HG02884 (cell line): ENCODE measurements around the gene EDNRB.

Experiments used
- ATAC-seq: cut with Tn5 transposase; IDR thresholded peaks from one replicate; pipeline ENCODE4 v1.9.1; 2021; ENCODE audit warnings: mild to moderate bottlenecking, moderate library complexity; ENCODE audit not compliant: unreplicated experiment

Gene EDNRB

GRCh38 chr13:77898097-77898496 lies 20.5 kb downstream of the EDNRB start:
- ATAC-seq: peak; percentile 100

- no peak for ATAC-seq
These were observed 21.7 kb downstream of the EDNRB start for GRCh38 chr13:77896977-77897376.

- ATAC-seq: no peak
These were observed 22.1 kb downstream of the EDNRB start for GRCh38 chr13:77896536-77896935.

GRCh38 chr13:77894743-77895142 lies 23.9 kb downstream of the EDNRB start:
- no peak for ATAC-seq

GRCh38 chr13:77893066-77893465 lies 25.6 kb downstream of the EDNRB start:
- ATAC-seq: no peak

GRCh38 chr13:77892491-77892890 lies 26.1 kb downstream of the EDNRB start:
- no peak for ATAC-seq

- no peak for ATAC-seq
These were observed 27.1 kb downstream of the EDNRB start for GRCh38 chr13:77891486-77891885.

GRCh38 chr13:77891041-77891440 lies 27.6 kb downstream of the EDNRB start:
- no peak for ATAC-seq

GRCh38 chr13:77883328-77883727 lies 35.3 kb downstream of the EDNRB start:
- no peak for ATAC-seq

- ATAC-seq: no peak
These were observed 40.4 kb downstream of the EDNRB start for GRCh38 chr13:77878190-77878589.

GRCh38 chr13:77876176-77876575 lies 42.5 kb downstream of the EDNRB start:
- ATAC-seq: no peak

GRCh38 chr13:77874406-77874805 lies 44.2 kb downstream of the EDNRB start:
- no peak for ATAC-seq

- ATAC-seq: no peak
These were observed 45.6 kb downstream of the EDNRB start for GRCh38 chr13:77872995-77873394.

GRCh38 chr13:77871596-77871995 lies 47.0 kb downstream of the EDNRB start:
- no peak for ATAC-seq

- no peak for ATAC-seq
These were observed 49.9 kb downstream of the EDNRB start for GRCh38 chr13:77868717-77869116.

- no peak for ATAC-seq
These were observed 51.7 kb downstream of the EDNRB start for GRCh38 chr13:77866971-77867370.

GRCh38 chr13:77865622-77866021 lies 53.0 kb downstream of the EDNRB start:
- ATAC-seq: no peak

GRCh38 chr13:77863144-77863543 lies 55.5 kb downstream of the EDNRB start:
- no peak for ATAC-seq

- no peak for ATAC-seq
These were observed 56.9 kb downstream of the EDNRB start for GRCh38 chr13:77861741-77862140.

GRCh38 chr13:77860507-77860981 lies 58.1 kb downstream of the EDNRB start:
- no peak for ATAC-seq

- no peak for ATAC-seq
These were observed 59.2 kb downstream of the EDNRB start for GRCh38 chr13:77859450-77859849.

- ATAC-seq: no peak
These were observed 61.0 kb downstream of the EDNRB start for GRCh38 chr13:77857531-77858209.

GRCh38 chr13:77853703-77854102 lies 64.9 kb downstream of the EDNRB start:
- ATAC-seq: no peak
